NCI-H2227 treated with DMSO at 0.1 percent for 48 hours (cell line): ENCODE measurements around the gene SELENOH.
"Not testable (repeated sequence)": the region's sequence is repeated elsewhere in the genome, so short reads cannot be mapped to it uniquely, and the experiment has no call there.

Source experiments
- DNase-seq: peaks from one replicate; lab custom pipeline; 2025; lab: John Stamatoyannopoulos, UW

SELENOH gene, protein sequence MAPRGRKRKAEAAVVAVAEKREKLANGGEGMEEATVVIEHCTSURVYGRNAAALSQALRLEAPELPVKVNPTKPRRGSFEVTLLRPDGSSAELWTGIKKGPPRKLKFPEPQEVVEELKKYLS

DNA sequence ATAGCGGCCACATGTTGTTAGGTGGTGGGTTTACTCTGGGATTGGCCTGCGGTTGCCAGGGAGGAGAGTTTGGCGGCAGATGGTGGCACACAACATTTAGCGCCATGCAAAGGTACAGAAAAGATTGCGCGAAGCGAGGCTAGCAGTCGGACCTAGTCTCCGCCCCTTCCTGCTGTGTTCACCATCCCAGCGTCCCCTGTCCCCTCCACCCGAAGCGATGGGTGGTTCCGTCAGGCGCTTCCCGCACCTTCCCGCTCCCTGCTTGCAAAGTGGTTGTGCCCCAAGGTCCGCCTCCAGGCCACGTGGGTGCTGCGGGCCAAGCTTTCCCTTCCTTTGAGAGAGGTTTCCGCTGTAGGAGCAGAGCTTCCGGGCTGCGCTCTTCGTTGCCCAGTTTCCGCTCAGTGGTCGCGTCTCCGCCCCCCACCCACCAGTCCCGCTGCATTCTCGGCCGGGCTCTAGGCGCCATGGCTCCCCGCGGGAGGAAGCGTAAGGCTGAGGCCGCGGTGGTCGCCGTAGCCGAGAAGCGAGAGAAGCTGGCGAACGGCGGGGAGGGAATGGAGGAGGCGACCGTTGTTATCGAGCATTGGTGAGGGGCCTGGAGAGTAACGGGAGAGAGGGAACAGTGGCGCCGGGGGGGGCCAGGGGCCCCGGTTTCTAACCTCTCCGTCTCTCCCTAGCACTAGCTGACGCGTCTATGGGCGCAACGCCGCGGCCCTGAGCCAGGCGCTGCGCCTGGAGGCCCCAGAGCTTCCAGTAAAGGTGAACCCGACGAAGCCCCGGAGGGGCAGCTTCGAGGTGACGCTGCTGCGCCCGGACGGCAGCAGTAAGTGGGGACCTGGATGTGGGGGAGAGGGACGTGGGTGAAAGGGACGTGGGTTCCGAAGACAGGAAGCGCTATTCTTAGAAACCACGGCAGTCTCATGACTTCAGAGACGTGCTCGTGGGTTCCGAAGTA, at the start of gene SELENOH:
Gene SELENOH (plus strand): TSS at position 360 of the 955 bp plus-strand sequence. CDS start 105 bp downstream, at position 465.
- DNase-seq: peak; percentile 98

GRCh38 chr11:57698843-57699365, 42.4 kb upstream of the SELENOH start:
- no peak for DNase-seq

DNA sequence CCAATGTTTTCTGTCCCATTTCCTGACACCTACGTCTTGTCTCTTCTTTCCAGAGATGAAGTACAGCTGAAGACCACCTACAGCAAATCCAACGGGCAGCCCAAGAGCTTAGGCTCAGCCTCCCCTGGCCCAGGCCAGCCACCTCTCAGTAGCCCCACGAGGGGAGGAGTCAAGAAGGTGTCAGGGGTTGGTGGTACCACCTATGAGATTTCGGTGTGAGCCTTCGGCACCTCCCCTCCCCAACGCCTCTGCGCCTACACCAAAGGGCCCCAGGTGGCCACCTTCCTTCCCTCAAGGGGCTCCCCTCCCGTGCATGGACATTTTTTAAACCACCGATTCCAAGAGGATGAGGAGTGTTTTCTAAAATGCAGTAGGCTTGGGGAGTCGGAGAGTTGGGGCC, 41.5 kb upstream of the SELENOH start:
- no peak for DNase-seq

- no peak for DNase-seq
Measured at GRCh38 chr11:57700425-57700824, 40.9 kb upstream of the SELENOH start.

DNA sequence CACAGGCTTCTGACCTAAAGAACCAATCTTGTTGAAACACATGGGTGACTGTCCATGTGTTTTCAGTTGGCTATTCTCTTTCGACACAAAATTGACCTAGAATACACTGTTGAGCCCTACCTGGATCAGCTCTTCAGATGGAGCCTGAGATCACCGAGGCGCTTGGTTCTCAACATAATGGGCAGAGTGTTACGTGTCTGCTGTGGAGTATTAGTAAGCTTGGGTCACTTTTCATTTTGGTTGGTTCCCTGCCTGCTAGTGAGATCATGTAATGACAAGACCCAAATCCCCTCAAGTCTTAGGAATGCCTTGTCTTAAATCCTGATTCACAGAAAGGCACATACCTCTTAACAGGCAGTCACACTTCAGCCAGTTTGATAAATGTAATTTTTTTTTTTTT, 38.0 kb upstream of the SELENOH start:
- no peak for DNase-seq

GRCh38 chr11:57704932-57705331, 36.4 kb upstream of the SELENOH start:
- DNase-seq: no peak

GRCh38 chr11:57705432-57705831, 35.9 kb upstream of the SELENOH start:
- not testable (repeated sequence) for DNase-seq

GRCh38 chr11:57709802-57710367, 31.4 kb upstream of the SELENOH start:
- DNase-seq: no peak

DNA sequence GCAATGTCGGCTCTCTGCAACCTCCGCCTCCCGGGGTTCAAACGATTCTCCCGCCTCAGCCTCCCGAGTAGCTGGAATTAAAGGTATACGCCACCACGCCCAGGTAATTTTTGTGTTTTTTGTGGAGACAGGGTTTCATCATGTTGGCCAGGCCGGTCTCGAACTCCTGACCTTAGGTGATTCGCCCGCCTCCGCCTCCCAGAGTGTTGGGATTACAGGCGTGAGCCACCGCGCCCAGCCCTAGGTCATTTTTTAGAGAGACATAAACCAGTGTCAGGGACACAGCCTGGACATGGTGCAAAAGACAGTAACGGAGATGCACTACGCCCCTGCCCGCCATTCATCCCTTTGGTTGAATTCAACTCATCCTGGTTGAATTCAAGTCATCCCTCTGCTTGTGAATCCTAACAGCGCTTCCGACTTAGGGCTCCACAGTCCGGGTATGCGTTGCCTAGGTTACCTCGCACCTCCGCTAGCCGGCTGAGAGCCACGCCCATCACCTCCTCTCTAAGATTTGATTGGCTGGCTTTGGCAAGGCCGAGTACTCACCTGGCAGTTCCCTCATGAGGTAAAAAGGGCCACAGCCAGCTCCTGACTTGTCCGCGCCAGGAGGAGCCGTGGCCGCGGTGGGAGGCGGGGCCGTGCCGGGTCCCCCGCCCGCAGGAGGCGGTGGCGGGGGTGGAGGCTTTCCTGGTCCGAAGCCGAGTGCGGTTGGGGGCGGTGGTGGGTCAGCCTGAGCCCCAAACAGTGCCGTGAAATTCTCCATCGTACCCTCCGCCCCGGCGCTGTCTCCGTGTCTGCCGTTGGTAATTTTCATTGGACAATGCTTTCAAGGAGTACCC, 29.7 kb upstream of the SELENOH start, which contains the start of gene MED19:
Gene MED19 (minus strand): TSS at position 802 of the 842 bp plus-strand sequence. CDS start 36 bp downstream, at position 766.
- peak; percentile 86 for DNase-seq

GRCh38 chr11:57712256-57713150, 28.8 kb upstream of the SELENOH start, which contains the start of gene TMX2:
Gene TMX2 (plus strand): TSS chr11:57712593. CDS start chr11:57712619, 26 bp downstream.
- DNase-seq: peak; percentile 99

DNA sequence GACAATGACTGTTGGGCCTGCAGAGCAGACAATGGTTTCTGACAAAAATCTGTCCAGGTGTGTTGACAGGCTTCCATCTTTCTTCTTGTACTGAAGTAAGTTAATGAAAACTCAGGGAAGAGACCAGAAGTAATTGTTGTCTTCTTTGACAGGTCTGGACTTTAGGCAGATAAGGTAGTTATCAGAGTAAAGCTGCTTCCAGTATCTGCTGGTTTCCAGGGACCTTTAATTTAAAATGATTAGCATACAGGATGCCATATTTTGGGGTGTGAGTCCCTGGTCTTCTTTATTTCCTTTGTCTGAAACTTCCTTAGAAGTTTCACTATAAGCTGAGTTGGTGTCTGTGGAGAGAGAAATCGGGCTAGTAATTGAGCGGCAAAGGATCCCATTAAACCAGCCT, 27.5 kb upstream of the SELENOH start:
- DNase-seq: no peak

- DNase-seq: not testable (repeated sequence)
Measured at GRCh38 chr11:57716726-57717125, 24.6 kb upstream of the SELENOH start.

DNA sequence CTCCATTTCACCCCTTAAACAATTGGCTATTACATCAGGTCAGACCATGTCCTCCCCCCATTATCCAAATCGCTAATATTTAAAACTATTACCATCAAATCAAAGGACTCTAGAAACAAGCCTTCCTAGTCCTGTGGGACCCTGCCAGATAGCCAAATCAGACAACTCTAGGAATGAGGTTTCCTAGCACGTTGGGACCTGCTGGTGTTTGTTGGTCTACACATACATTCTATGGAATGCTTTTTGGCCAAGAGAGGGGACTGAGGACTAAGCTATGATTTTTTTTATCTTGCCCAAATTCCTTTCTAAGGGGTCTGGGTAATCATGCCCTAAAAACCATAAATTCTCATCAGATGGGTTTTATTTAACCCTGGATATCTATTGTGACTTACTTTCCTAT, 14.1 kb upstream of the SELENOH start:
- no peak for DNase-seq

GRCh38 chr11:57728829-57729228, 12.5 kb upstream of the SELENOH start:
- DNase-seq: no peak

DNA sequence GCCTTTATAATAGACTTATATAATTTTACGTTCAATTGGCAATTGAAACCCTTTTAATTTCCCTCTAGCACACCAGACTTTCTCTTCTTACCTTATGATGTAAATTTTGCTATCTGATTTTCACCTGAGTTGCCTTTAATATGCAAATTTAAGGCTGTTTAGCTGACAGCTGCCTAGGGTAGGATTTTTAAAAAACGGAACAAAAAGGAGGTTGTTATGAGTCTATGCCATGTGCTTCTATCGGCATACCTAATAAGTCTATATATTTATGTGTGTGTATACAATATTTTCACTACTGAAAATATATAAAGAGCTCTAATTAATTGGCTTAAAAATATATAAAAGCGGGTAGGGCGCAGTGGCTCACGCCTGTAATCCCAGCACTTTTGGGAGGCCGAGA, 11.8 kb upstream of the SELENOH start:
- no peak for DNase-seq

DNA sequence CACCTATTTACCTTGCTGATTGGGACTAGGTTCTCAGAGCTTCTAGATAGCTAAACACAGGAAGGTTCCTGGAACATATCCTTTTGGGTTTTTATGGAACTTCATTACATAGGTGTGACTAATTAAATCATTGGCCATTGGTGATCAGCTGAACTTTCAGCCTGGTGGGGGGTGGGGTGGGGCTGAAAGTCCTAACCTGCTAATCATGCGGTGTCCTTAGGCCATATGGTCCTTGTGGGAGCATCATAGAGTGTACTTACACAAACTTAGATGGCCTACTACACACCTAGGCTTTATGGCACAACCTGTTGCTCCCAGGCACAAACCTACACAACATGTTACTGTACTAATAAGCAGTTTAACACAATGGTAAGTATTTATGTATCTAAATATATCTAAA, 8.6 kb upstream of the SELENOH start:
- DNase-seq: no peak

- DNase-seq: no peak
Measured at GRCh38 chr11:57735619-57736298, 5.5 kb upstream of the SELENOH start.

DNA sequence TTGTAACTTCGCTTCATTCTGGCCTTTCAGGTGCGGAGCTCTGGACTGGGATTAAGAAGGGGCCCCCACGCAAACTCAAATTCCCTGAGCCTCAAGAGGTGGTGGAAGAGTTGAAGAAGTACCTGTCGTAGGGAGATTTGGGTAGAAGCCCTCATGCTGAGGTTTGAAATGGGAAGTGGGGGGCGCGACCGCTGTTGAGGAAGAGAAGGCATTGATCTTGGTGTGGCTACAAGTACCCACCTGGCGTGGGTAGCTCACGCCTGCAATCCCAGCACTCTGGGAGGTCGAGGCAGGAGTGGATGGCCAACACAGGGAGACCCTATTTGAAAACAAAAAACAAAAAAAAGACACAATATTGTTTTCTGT, 779 bp downstream of the SELENOH start:
- DNase-seq: no peak

GRCh38 chr11:57744357-57744756, 3.1 kb downstream of the SELENOH start:
- no peak for DNase-seq

GRCh38 chr11:57745206-57745605, 3.9 kb downstream of the SELENOH start:
- DNase-seq: no peak
